SH-SY5Y (cell line): ENCODE results near the gene MSMP.

Source experiments
- GATA2 ChIP-seq: IDR thresholded peaks from 2 replicates; pipeline ENCODE4 v1.6.1; 2011; ENCODE audit warnings: mild to moderate bottlenecking, low read depth, low read length
- GATA3 ChIP-seq: IDR thresholded peaks from 2 replicates; pipeline ENCODE4 v1.6.1; 2011; ENCODE audit warnings: low read depth, mild to moderate bottlenecking, low read length, moderate library complexity

DNA sequence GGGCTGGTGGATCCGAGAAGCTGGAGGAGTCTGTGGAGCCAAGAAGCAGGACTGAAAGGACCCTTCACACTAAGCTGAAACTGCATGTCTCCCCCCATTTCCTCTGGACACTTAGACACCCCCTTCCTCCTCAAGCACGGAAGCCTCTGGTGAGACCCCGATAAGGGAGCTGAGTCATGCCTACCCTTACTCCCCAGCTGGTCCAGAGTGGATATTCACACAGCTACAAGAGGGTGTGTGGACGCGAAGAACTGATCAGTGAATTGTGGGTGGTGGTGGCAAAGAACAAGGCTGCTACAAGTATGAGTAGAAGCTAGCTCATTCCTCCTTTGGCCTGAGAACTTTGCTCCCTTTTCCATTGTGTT lies 26.4 kb downstream of the MSMP start:
- no peak for TF ChIP-seq GATA2
- TF ChIP-seq GATA3: no peak
